ENCODE measurements around the gene CCDC169.

GRCh38 chr13:36251017-36251416 lies 46.6 kb downstream of the CCDC169 start:
- TF ChIP-seq CTCF (IDR thresholded peaks at IDR 0.05) (no peak), EP300 (IDR thresholded peaks at IDR 0.05) (no peak), POLR2A (IDR thresholded peaks at IDR 0.05) (no peak), POLR2AphosphoS5 (IDR thresholded peaks at IDR 0.05) (no peak)
